ENCODE results near the gene TAS2R8. TPM values are rescaled to one million over a fixed set of nuclear protein-coding genes. Genes with fewer than 3 reads are reported as not detected.

TAS2R8 gene
- total RNA-seq, 1 donor from 2014 or later = not detected

DNA sequence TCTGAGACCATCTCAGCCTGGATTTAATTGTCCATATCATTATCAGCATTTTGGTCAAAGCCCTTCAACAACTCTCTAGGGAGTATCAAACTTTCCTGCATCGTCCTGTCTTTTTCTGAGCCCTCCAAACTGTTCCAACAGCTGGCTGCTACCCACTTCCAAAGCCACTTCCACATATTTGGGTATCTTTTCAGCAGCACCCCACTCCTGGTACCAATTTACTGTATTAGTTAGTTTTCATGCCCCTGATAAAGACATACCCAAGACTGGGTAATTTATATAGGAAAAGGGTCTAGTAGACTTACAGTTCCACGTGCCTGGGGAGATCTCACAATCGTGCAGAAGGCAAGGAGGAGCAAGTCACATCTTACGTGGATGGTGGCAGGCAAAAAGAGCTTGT is 50.9 kb downstream of the TAS2R8 start:
- DNase-seq (ENCODE audit: low spot score) = no peak

More for the DNA sequence above, 50.9 kb downstream of the TAS2R8 start:
- ATAC-seq = no peak

Other genes starting within 250 kb of the TAS2R8 start
- 8.4 TPM for gene MAGOHB, start 193.7 kb downstream of the TAS2R8 start, total RNA-seq
- not detected for gene STYK1, start 133.2 kb downstream of the TAS2R8 start, total RNA-seq
- gene YBX3, start 84.0 kb downstream of the TAS2R8 start, total RNA-seq = 16.7 TPM
- not detected for gene TAS2R7, start 4.7 kb downstream of the TAS2R8 start, total RNA-seq
- not detected for gene TAS2R9, start 2.9 kb upstream of the TAS2R8 start, total RNA-seq
- gene TAS2R10, start 19.1 kb upstream of the TAS2R8 start, total RNA-seq = not detected
- 0.48 TPM for gene PRR4, start 42.2 kb upstream of the TAS2R8 start, total RNA-seq
- 3.9 TPM for gene PRH1, start 77.0 kb upstream of the TAS2R8 start, total RNA-seq
- gene TAS2R13, start 102.3 kb upstream of the TAS2R8 start, total RNA-seq = 0.35 TPM
- not detected for gene PRH2, start 122.0 kb upstream of the TAS2R8 start, total RNA-seq
- gene TAS2R14, start 132.0 kb upstream of the TAS2R8 start, total RNA-seq = 0.73 TPM
- gene TAS2R50, start 179.6 kb upstream of the TAS2R8 start, total RNA-seq = 0.60 TPM
- 0.45 TPM for gene TAS2R20, start 191.0 kb upstream of the TAS2R8 start, total RNA-seq
- gene TAS2R19, start 215.3 kb upstream of the TAS2R8 start, total RNA-seq = 0.78 TPM
- 1.0 TPM for gene TAS2R31, start 224.1 kb upstream of the TAS2R8 start, total RNA-seq